ENCODE measurements around the gene GAS2L3.
A peak's percentile ranks its signal among the peaks of the same experiment; 100 is the strongest.

Gene GAS2L3

GRCh38 chr12:100668945-100669536 is 95.6 kb downstream of the GAS2L3 start:
- peak; percentile 71 for DNase-seq

- no peak for DNase-seq
These were observed 96.4 kb downstream of the GAS2L3 start for GRCh38 chr12:100669922-100670321.

GRCh38 chr12:100671396-100672074 is 98.1 kb downstream of the GAS2L3 start:
- DNase-seq: no peak

GRCh38 chr12:100672075-100672592 is 98.7 kb downstream of the GAS2L3 start:
- DNase-seq: no peak

GRCh38 chr12:100674036-100674888 is 100.8 kb downstream of the GAS2L3 start:
- no peak for DNase-seq
